Body of pancreas (tissue), 4 donors: ENCODE results near the gene PLOD1. TPM values are rescaled to one million over a fixed set of nuclear protein-coding genes. Genes with fewer than 3 reads are reported as not detected.

ENCODE experiments used
- ATAC-seq: fragments of 150-250 bp; one replicate; pipeline ENCODE4 v1.9.1; 2016
- DNase-seq, 4 donors: peaks; one replicate each; pipeline ENCODE4 v3.0.0-alpha.2; 2019
- H3K27ac ChIP-seq, 4 donors: fragments of 200-600 bp; sonication (generic); 1 replicate in 3 of 4; 2 replicates in 1 of 4; pipeline versions ENCODE4 v1.5.1 to v1.6.1; 2016 to 2019; ENCODE audit warnings: mild to moderate bottlenecking in 1 of 4, mixed read lengths in 1 of 4, moderate library complexity in 1 of 4
- H3K27me3 ChIP-seq, 2 donors: fragments of 200-600 bp; sonication (generic); one replicate each; pipeline ENCODE4 v1.6.0; 2016; ENCODE audit warnings: mild to moderate bottlenecking in 1 of 2
- H3K36me3 ChIP-seq, 2 donors: fragments of 200-600 bp; sonication (generic); replicated peaks in 1 of 2; 2 replicates each; pipeline ENCODE4 v1.5.1; 2016; ENCODE audit warnings: low read depth in 2 of 2; ENCODE audit not compliant: insufficient read depth in 1 of 2
- H3K4me1 ChIP-seq: fragments of 200-600 bp; sonication (generic); one replicate; pipeline ENCODE4 v1.6.0; 2016
- H3K4me3 ChIP-seq, 2 donors: fragments of 200-600 bp; sonication (generic); 1 replicate in 1 of 2; 2 replicates in 1 of 2; pipeline ENCODE4 v1.5.1; 2016 to 2019
- H3K9me3 ChIP-seq, 3 donors: fragments of 200-600 bp; sonication (generic); 1 replicate in 2 of 3; 2 replicates in 1 of 3; pipeline ENCODE4 v1.5.1; 2016
- CTCF ChIP-seq, 7 experiments: fragments of 450-650 bp in 4 of 7; fragments of 200-600 bp in 3 of 7; sonication (generic) in 3 of 7; IDR thresholded peaks; one replicate each; pipeline ENCODE4 v1.5.1; 2016 to 2019; ENCODE audit warnings: antibody characterized with exemption in 7 of 7
- POLR2A ChIP-seq, 3 donors: fragments of 450-650 bp; IDR thresholded peaks; one replicate each; pipeline ENCODE4 v1.6.1; 2016; ENCODE audit warnings: antibody characterized with exemption in 3 of 3, mild to moderate bottlenecking in 2 of 3
- WGBS, 2 donors: methylation state at CpG; one replicate each; pipeline ENCODE4 v1.1.5; 2017; 5-methylcytosine and 5-hydroxymethylcytosine counted together
- intact Hi-C: fragments of 100-400 bp; cut with DNase I; formaldehyde crosslinking; loops from one replicate; pipeline ENCODE4 v1.15.1; 2023
- total RNA-seq, 2 donors: library from RNA; depleted of rRNA; stranded (reverse); fragments of >200 nt; gene quantifications; one replicate each; pipeline ENCODE4 v1.1.0, GENCODE V29; 2016

The PLOD1 gene
- total RNA-seq, 2 donors from 2014 or later = 30.9 to 39.6 TPM

- Histone ChIP-seq H3K36me3 (peaks cover 0 to 6% of the 10 kb centered on the region in 2 donors), H3K4me3 (peak within 1 kb of the TSS; percentile 73 to 92), H3K9me3 (no peaks in the 10 kb centered on the region), H3K4me1 (peaks cover 27% of the 10 kb centered on the region), H3K27me3 (no peaks in the 10 kb centered on the region), H3K27ac (peak within 1 kb of the TSS; percentile 77 to 96 (median 95))
- 0% methylated on average over 7 to 68 of the region's 74 CpGs for WGBS, 2 donors
- intact Hi-C loops = no loop called here
- peak in 1 of 7 experiments; percentile 16 for TF ChIP-seq CTCF (IDR thresholded peaks at IDR 0.05)
- peak; percentile 34 to 65 (median 62) for TF ChIP-seq POLR2A (IDR thresholded peaks at IDR 0.05)
- DNase-seq (peak; percentile 96 to 98 (median 98)), ATAC-seq (peak; percentile 94)
Measured at GRCh38 chr1:11979851-11980675, 45.5 kb downstream of the PLOD1 start, which contains the start of gene MFN2. Gene MFN2 (plus strand): TSS chr1:11980444. CDS start chr1:11989169, 8,725 bp downstream.

GRCh38 chr1:11980676-11980972, 46.1 kb downstream of the PLOD1 start:
- ATAC-seq (no peak), DNase-seq (no peak)
- Histone ChIP-seq H3K4me3 (peak overlapping the region; percentile 73 to 92), H3K4me1 (peaks cover 27% of the 10 kb centered on the region), H3K36me3 (peaks cover 0 to 6% of the 10 kb centered on the region in 2 donors), H3K9me3 (no peaks in the 10 kb centered on the region), H3K27ac (peak overlapping the region; percentile 77 to 96 (median 95)), H3K27me3 (no peaks in the 10 kb centered on the region)
- WGBS, 2 donors = 0 to 1% methylated on average over 12 of the region's 12 CpGs
- no peak for TF ChIP-seq POLR2A (IDR thresholded peaks at IDR 0.05)
- no peak for TF ChIP-seq CTCF (IDR thresholded peaks at IDR 0.05)
- intact Hi-C loops = no loop called here

- H3K4me3 ChIP-seq = no peak overlapping the region
- H3K4me1 ChIP-seq = peaks cover 27% of the 10 kb centered on the region
- TF ChIP-seq CTCF (IDR thresholded peaks at IDR 0.05) = no peak
- TF ChIP-seq POLR2A (IDR thresholded peaks at IDR 0.05) = no peak
- no peaks in the 10 kb centered on the region for H3K27me3 ChIP-seq
- ATAC-seq = no peak
- no peaks in the 10 kb centered on the region for H3K9me3 ChIP-seq
- no peak overlapping the region for H3K27ac ChIP-seq
- peaks cover 0 to 6% of the 10 kb centered on the region in 2 donors for H3K36me3 ChIP-seq
- no peak for DNase-seq
- intact Hi-C loops = no loop called here
- 79 to 80% methylated on average over 13 of the region's 13 CpGs for WGBS, 2 donors
Measured at GRCh38 chr1:11981378-11982009, 47.0 kb downstream of the PLOD1 start.

GRCh38 chr1:11982010-11982392, 47.5 kb downstream of the PLOD1 start:
- Histone ChIP-seq H3K36me3 (peaks cover 0 to 6% of the 10 kb centered on the region in 2 donors), H3K4me1 (peaks cover 27% of the 10 kb centered on the region), H3K27ac (no peak overlapping the region), H3K27me3 (no peaks in the 10 kb centered on the region), H3K4me3 (no peak overlapping the region), H3K9me3 (no peaks in the 10 kb centered on the region)
- WGBS, 2 donors = 40 to 47% methylated on average over 3 of the region's 3 CpGs
- TF ChIP-seq CTCF (IDR thresholded peaks at IDR 0.05) = peak in 3 of 7 experiments; percentile 16 to 44 (median 21)
- TF ChIP-seq POLR2A (IDR thresholded peaks at IDR 0.05) = no peak
- peak in 1 of 4 donors; percentile 25 for DNase-seq
- intact Hi-C loops = no loop called here
- ATAC-seq = no peak
